GM23338 (cell line): ENCODE results near the gene FARP1. TPM values are rescaled to one million over a fixed set of nuclear protein-coding genes. Genes with fewer than 3 reads are reported as not detected.

Experiments
- ATAC-seq: fragments of 200-7000 bp; cut with Tn5 transposase; 3 replicates; pipeline ENCODE4 v1.9.1; 2020
- DNase-seq: peaks from one replicate; pipeline ENCODE4 v3.0.0-alpha.2; 2015; ENCODE audit warnings: low spot score
- H2AFZ ChIP-seq: fragments of 200-600 bp; sonication (generic); 2 replicates; pipeline ENCODE4 v1.8.0; 2016; ENCODE audit warnings: antibody characterized with exemption, mild to moderate bottlenecking, moderate library complexity
- H3F3A ChIP-seq: fragments of 200-600 bp; sonication (generic); replicated peaks from 2 replicates; pipeline ENCODE4 v1.8.0; 2017; ENCODE audit warnings: antibody characterized with exemption, mixed run types, low read depth
- H3K27ac ChIP-seq: fragments of 200-600 bp; sonication (generic); 2 replicates; pipeline ENCODE4 v1.6.1; 2016; ENCODE audit warnings: low read depth
- H3K27me3 ChIP-seq: fragments of 200-600 bp; sonication (generic); 2 replicates; pipeline ENCODE4 v1.8.0; 2016; ENCODE audit warnings: mild to moderate bottlenecking, mixed run types, moderate library complexity; ENCODE audit not compliant: insufficient read depth
- H3K36me3 ChIP-seq: fragments of 200-600 bp; sonication (generic); 2 replicates; pipeline ENCODE4 v1.8.0; 2016; ENCODE audit warnings: mild to moderate bottlenecking; ENCODE audit not compliant: insufficient read depth
- H3K4me1 ChIP-seq: fragments of 200-600 bp; sonication (generic); 2 replicates; pipeline ENCODE4 v1.8.0; 2016; ENCODE audit warnings: mild to moderate bottlenecking, moderate library complexity; ENCODE audit not compliant: insufficient read depth
- H3K4me2 ChIP-seq: fragments of 200-600 bp; sonication (generic); 2 replicates; pipeline ENCODE4 v1.7.1; 2017; ENCODE audit warnings: mixed run types
- H3K4me3 ChIP-seq: fragments of 200-600 bp; sonication (generic); 2 replicates; pipeline ENCODE4 v1.6.1; 2016; ENCODE audit warnings: mixed run types
- H3K79me2 ChIP-seq: fragments of 200-600 bp; sonication (generic); replicated peaks from 2 replicates; pipeline ENCODE4 v1.8.0; 2017; ENCODE audit warnings: mild to moderate bottlenecking; ENCODE audit not compliant: insufficient read depth
- H3K9me2 ChIP-seq: fragments of 200-600 bp; sonication (generic); 2 replicates; pipeline ENCODE4 v1.8.0; 2017; ENCODE audit not compliant: insufficient read depth
- H4K20me1 ChIP-seq: fragments of 200-600 bp; sonication (generic); replicated peaks from 2 replicates; pipeline ENCODE4 v1.8.0; 2017; ENCODE audit warnings: mild to moderate bottlenecking; ENCODE audit not compliant: insufficient read depth
- H3K27ac Mint-ChIP-seq: 2 replicates; pipeline ENCODE4 v1.8.0; 2020; ENCODE audit warnings: inconsistent platforms, mild to moderate bottlenecking, moderate library complexity, mixed read lengths
- H3K27me3 Mint-ChIP-seq: 3 replicates; pipeline ENCODE4 v1.8.0; 2022; ENCODE audit warnings: low read depth, mild to moderate bottlenecking, moderate library complexity, mixed read lengths, inconsistent platforms; ENCODE audit not compliant: insufficient read depth, poor library complexity
- H3K36me3 Mint-ChIP-seq: 3 replicates; pipeline ENCODE4 v1.8.0; 2021; ENCODE audit warnings: low read depth, mild to moderate bottlenecking, inconsistent platforms, moderate library complexity, mixed read lengths
- H3K4me1 Mint-ChIP-seq: 3 replicates; pipeline ENCODE4 v1.8.0; 2020; ENCODE audit warnings: mild to moderate bottlenecking, inconsistent platforms, mixed read lengths
- H3K4me3 Mint-ChIP-seq: 3 replicates; pipeline ENCODE4 v1.8.0; 2021; ENCODE audit warnings: moderate library complexity, mild to moderate bottlenecking, inconsistent platforms, mixed read lengths
- H3K9me3 Mint-ChIP-seq: 3 replicates; pipeline ENCODE4 v1.8.0; 2020; ENCODE audit warnings: moderate library complexity, mild to moderate bottlenecking, inconsistent platforms, mixed read lengths
- CREB1 ChIP-seq: fragments of 250-450 bp; sonication (Bioruptor Pico); IDR thresholded peaks from 2 replicates; pipeline ENCODE4 v1.5.0; 2020; ENCODE audit warnings: low read depth, mild to moderate bottlenecking, moderate library complexity
- EZH2 ChIP-seq: fragments of 200-600 bp; sonication (generic); IDR thresholded peaks from one replicate; pipeline ENCODE4 v1.8.0; 2017; ENCODE audit warnings: antibody characterized with exemption, mild to moderate bottlenecking, low read depth; ENCODE audit not compliant: unreplicated experiment
- EZH2phosphoT487 ChIP-seq: fragments of 200-600 bp; sonication (generic); IDR thresholded peaks from one replicate; pipeline ENCODE4 v1.8.1; 2018; ENCODE audit warnings: antibody characterized with exemption; ENCODE audit not compliant: unreplicated experiment
- JUNB ChIP-seq: IDR thresholded peaks from one replicate; pipeline ENCODE4 v1.6.1; 2016; ENCODE audit warnings: antibody characterized with exemption; ENCODE audit not compliant: unreplicated experiment
- ZNF114 ChIP-seq: fragments of 250-450 bp; sonication (Bioruptor Pico); IDR thresholded peaks from 2 replicates; pipeline ENCODE4 v1.5.0; 2020; ENCODE audit warnings: mild to moderate bottlenecking, moderate library complexity
- polyA plus RNA-seq: library from polyadenylated mRNA; unstranded; fragments of >200 nt; fragmentation: Nextera tagmentation; extraction: Ambion mirVana; gene quantifications from 2 replicates; pipeline ENCODE4 v1.2.1, GENCODE V29; 2016
- total RNA-seq: library from RNA; depleted of rRNA; stranded (reverse); fragments of >200 nt; shearing (Covaris generic); gene quantifications from 2 replicates; pipeline ENCODE4 v1.2.3, GENCODE V29; 2014
- TF ChIP-seq, protein P1 (sequence below): fragments of 250-450 bp; sonication (Bioruptor Pico); IDR thresholded peaks from 2 replicates; pipeline ENCODE4 v1.5.0; 2020; ENCODE audit warnings: mild to moderate bottlenecking, moderate library complexity
- TF ChIP-seq, protein P2 (sequence below): IDR thresholded peaks from 2 replicates; pipeline ENCODE4 v1.6.1; 2016; ENCODE audit warnings: antibody characterized with exemption
- TF ChIP-seq, protein P3 (sequence below), 2 experiments: fragments of 200-600 bp in 1 of 2; sonication (generic) in 1 of 2; conservative IDR thresholded peaks; 2 replicates each; pipeline versions ENCODE4 v1.5.1 to v1.6.1; 2016 to 2017; ENCODE audit warnings: antibody characterized with exemption in 2 of 2, low read depth in 2 of 2, mild to moderate bottlenecking in 2 of 2, moderate library complexity in 1 of 2

Gene FARP1
- total and polyA plus RNA-seq, 2 experiments from 2014 or later = 53.6 to 82.5 TPM

GRCh38 chr13:98251708-98252107, 108.8 kb downstream of the FARP1 start (continued):
- TF ChIP-seq, protein P1, sequence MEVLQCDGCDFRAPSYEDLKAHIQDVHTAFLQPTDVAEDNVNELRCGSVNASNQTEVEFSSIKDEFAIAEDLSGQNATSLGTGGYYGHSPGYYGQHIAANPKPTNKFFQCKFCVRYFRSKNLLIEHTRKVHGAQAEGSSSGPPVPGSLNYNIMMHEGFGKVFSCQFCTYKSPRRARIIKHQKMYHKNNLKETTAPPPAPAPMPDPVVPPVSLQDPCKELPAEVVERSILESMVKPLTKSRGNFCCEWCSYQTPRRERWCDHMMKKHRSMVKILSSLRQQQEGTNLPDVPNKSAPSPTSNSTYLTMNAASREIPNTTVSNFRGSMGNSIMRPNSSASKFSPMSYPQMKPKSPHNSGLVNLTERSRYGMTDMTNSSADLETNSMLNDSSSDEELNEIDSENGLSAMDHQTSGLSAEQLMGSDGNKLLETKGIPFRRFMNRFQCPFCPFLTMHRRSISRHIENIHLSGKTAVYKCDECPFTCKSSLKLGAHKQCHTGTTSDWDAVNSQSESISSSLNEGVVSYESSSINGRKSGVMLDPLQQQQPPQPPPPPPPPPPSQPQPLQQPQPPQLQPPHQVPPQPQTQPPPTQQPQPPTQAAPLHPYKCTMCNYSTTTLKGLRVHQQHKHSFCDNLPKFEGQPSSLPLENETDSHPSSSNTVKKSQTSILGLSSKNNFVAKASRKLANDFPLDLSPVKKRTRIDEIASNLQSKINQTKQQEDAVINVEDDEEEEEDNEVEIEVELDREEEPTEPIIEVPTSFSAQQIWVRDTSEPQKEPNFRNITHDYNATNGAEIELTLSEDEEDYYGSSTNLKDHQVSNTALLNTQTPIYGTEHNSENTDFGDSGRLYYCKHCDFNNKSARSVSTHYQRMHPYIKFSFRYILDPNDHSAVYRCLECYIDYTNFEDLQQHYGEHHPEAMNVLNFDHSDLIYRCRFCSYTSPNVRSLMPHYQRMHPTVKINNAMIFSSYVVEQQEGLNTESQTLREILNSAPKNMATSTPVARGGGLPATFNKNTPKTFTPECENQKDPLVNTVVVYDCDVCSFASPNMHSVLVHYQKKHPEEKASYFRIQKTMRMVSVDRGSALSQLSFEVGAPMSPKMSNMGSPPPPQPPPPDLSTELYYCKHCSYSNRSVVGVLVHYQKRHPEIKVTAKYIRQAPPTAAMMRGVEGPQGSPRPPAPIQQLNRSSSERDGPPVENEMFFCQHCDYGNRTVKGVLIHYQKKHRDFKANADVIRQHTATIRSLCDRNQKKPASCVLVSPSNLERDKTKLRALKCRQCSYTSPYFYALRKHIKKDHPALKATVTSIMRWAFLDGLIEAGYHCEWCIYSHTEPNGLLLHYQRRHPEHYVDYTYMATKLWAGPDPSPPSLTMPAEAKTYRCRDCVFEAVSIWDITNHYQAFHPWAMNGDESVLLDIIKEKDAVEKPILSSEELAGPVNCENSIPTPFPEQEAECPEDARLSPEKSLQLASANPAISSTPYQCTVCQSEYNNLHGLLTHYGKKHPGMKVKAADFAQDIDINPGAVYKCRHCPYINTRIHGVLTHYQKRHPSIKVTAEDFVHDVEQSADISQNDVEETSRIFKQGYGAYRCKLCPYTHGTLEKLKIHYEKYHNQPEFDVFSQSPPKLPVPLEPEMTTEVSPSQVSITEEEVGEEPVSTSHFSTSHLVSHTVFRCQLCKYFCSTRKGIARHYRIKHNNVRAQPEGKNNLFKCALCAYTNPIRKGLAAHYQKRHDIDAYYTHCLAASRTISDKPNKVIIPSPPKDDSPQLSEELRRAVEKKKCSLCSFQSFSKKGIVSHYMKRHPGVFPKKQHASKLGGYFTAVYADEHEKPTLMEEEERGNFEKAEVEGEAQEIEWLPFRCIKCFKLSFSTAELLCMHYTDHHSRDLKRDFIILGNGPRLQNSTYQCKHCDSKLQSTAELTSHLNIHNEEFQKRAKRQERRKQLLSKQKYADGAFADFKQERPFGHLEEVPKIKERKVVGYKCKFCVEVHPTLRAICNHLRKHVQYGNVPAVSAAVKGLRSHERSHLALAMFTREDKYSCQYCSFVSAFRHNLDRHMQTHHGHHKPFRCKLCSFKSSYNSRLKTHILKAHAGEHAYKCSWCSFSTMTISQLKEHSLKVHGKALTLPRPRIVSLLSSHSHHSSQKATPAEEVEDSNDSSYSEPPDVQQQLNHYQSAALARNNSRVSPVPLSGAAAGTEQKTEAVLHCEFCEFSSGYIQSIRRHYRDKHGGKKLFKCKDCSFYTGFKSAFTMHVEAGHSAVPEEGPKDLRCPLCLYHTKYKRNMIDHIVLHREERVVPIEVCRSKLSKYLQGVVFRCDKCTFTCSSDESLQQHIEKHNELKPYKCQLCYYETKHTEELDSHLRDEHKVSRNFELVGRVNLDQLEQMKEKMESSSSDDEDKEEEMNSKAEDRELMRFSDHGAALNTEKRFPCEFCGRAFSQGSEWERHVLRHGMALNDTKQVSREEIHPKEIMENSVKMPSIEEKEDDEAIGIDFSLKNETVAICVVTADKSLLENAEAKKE (CRISPR knock-in tag) = no peak
- TF ChIP-seq, protein P2, sequence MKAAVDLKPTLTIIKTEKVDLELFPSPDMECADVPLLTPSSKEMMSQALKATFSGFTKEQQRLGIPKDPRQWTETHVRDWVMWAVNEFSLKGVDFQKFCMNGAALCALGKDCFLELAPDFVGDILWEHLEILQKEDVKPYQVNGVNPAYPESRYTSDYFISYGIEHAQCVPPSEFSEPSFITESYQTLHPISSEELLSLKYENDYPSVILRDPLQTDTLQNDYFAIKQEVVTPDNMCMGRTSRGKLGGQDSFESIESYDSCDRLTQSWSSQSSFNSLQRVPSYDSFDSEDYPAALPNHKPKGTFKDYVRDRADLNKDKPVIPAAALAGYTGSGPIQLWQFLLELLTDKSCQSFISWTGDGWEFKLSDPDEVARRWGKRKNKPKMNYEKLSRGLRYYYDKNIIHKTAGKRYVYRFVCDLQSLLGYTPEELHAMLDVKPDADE = no peak
- TF ChIP-seq EZH2 (no peak), CREB1 (no peak)

DNA sequence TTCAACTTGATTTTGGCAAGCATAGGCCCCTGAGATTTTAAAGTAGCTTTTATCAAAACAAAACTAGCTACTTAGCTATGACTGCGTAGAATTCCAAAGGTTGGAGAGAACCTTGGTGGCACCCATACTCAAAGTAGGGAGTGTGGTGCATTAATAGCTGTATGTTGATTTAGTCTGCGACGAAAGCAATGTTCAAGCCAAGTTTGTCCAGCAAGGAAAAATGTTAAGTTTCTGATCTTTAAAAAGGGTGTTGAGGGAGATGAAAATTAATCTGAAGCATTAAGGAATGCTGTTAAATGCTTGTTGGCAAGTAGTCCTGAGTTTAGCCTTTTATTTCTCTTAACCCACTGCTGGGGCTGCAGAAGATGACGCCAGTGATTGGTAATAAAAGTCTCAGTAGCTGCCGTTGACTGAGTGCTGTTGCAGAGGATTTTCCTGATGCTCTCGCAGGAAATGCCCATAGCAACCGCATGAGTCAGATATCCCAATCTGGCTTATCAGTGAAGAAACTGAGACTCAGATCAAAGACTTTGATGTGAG, 110.1 kb downstream of the FARP1 start:
- H3K4me1 ChIP-seq = peaks cover 15% of the 10 kb centered on the region
- H3K27me3 ChIP-seq = no peaks in the 10 kb centered on the region
- H3K27ac ChIP-seq = no peak overlapping the region
- no peaks in the 10 kb centered on the region for H3K9me2 ChIP-seq
- Mint-ChIP-seq H3K9me3 (no peaks in the 10 kb centered on the region), H3K27me3 (no peaks in the 10 kb centered on the region), H3K36me3 (no peaks in the 10 kb centered on the region), H3K27ac (no peak overlapping the region), H3K4me1 (peaks cover 9% of the 10 kb centered on the region), H3K4me3 (no peak overlapping the region)
- no peaks in the 10 kb centered on the region for H3F3A ChIP-seq
- H3K79me2 ChIP-seq = peaks cover 85% of the 10 kb centered on the region
- H3K4me3 ChIP-seq = no peak overlapping the region
- H2AFZ ChIP-seq = no peak overlapping the region
- ATAC-seq = no peak
- peaks cover 16% of the 10 kb centered on the region; the same call in 1 of the 2 replicates for H4K20me1 ChIP-seq
- H3K36me3 ChIP-seq = no peaks in the 10 kb centered on the region
- DNase-seq = no peak
- H3K4me2 ChIP-seq = no peak overlapping the region
- no peak for TF ChIP-seq ZNF114 (CRISPR knock-in tag)
- TF ChIP-seq, protein P3, sequence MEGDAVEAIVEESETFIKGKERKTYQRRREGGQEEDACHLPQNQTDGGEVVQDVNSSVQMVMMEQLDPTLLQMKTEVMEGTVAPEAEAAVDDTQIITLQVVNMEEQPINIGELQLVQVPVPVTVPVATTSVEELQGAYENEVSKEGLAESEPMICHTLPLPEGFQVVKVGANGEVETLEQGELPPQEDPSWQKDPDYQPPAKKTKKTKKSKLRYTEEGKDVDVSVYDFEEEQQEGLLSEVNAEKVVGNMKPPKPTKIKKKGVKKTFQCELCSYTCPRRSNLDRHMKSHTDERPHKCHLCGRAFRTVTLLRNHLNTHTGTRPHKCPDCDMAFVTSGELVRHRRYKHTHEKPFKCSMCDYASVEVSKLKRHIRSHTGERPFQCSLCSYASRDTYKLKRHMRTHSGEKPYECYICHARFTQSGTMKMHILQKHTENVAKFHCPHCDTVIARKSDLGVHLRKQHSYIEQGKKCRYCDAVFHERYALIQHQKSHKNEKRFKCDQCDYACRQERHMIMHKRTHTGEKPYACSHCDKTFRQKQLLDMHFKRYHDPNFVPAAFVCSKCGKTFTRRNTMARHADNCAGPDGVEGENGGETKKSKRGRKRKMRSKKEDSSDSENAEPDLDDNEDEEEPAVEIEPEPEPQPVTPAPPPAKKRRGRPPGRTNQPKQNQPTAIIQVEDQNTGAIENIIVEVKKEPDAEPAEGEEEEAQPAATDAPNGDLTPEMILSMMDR (conservative IDR thresholded peaks at IDR 0.05; ENCODE audit: low read depth in 2 of 2) = no peak
- TF ChIP-seq CREB1 = no peak
- no peak for TF ChIP-seq JUNB
- TF ChIP-seq EZH2phosphoT487 = no peak
- TF ChIP-seq, protein P2 = no peak
